DMS 273 (cell line): ENCODE measurements around the gene KRTAP24-1.

Experiments
- DNase-seq: peaks from one replicate; lab custom pipeline; 2025; ENCODE audit not compliant: unreplicated experiment; lab: John Stamatoyannopoulos, UW

Gene KRTAP24-1

DNA sequence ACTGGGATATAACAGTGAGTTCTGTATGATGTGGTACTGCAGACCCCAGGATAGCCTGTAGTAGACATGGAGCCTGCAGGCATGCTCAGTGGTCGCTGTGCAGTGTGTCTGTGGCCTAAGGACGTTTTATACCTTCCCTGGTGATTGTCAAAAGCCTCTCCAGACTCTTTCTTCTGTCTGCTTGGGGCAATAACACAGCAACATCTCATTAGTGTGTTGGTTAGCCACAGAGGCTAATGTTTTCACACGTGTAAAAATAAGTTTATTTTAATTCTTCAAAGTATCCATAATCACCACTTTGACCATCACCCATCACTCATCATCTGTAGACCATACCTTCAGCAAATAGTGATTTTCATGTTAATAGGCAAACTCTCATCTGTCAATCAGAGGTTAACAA lies at the start of gene KRTAP24-1:
Gene KRTAP24-1, minus strand, starts transcription at position 101 of the 400 bp plus-strand sequence. Its CDS starts 18 bp downstream, at position 83.
- DNase-seq, result no peak

- no peak for DNase-seq
Measured at GRCh38 chr21:30329203-30329875, 46.6 kb upstream of the KRTAP24-1 start.

- DNase-seq, result no peak
Measured at GRCh38 chr21:30326390-30326789, 43.6 kb upstream of the KRTAP24-1 start.

GRCh38 chr21:30320215-30320614 lies 37.5 kb upstream of the KRTAP24-1 start, which contains the start of gene KRTAP26-1:
Gene KRTAP26-1, minus strand, starts transcription at chr21:30320315. Its CDS starts 280 bp downstream, at chr21:30320035.
- no peak for DNase-seq

DNA sequence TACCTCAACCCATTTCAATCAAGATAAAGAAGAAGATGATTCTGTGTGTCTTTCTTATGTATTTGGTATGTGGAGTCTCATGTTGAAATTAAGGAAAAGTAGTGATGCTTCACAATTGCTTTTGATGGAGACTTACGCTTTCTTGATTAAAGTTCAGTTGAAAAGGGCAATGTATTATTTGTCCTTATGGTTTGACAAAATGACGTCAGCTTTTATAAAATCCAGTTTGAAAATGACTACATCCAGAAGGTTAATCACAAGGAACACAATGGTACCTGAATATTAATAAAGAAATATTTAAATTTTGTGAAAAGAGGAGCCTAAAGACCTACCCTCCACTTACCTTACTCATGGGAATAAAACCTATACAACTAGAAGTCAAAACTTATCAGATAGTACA lies 33.0 kb upstream of the KRTAP24-1 start:
- no peak for DNase-seq

GRCh38 chr21:30306884-30307283 lies 24.1 kb upstream of the KRTAP24-1 start:
- DNase-seq, result peak; percentile 4

DNA sequence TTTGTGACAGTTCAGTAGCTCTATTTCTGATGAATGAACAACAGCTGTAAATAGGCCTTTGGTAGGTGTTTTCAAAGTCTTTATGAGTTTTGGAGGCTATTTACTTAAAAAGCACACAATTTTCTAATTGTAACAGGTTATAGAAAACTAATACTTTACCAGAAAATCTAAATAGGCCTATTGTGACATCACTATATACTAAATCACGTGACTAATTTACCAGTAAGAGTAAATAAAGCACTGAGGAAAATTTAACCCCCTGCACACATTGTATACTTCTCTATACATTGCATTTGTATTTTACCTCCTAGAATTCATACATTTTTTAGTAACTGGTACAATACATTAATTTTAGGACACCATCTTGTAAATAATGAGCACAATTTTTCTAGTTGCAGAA lies 22.4 kb upstream of the KRTAP24-1 start:
- no peak for DNase-seq

DNA sequence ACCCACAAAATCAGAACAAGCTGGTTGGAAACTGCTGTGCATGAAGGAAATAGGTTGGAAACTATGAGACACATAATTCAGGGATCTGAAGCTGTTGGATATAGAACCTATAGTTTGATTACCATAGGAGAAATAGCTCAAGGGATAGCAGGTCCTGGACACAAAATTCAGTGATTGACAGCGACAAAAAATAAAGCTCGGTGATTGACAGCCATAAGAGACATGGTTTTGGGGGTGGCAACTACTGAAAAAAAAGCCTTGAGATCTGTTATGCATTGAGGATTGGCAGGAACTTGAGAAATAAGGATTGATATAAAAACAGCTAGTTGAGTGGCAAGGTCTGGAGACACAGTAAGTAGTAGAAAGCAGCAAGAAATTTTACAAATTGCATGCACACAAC lies 6.5 kb upstream of the KRTAP24-1 start, which contains the start of gene KRTAP25-1:
Gene KRTAP25-1, minus strand, starts transcription at position 300 of the 400 bp plus-strand sequence. Its CDS starts 24 bp downstream, at position 276.
- no peak for DNase-seq

DNA sequence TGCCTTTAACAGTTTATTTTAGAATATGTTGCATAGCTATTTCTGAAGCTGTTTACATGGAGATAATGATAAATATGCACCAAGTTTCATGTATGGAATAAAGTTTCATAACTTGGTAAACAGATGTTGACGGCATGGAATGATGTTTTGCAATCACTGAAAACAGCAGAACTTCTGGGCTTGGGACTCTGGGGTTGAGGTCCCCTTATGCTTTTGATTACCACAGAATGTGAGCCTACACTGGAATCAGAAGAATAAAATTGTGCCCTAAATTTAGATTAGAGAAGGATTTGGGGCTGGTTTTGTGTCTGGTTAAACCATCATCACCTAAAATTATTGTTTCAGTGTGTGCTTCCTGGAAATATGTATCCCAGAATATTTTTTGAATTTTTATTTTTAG lies 11.1 kb downstream of the KRTAP24-1 start:
- no peak for DNase-seq

GRCh38 chr21:30271156-30271555 lies 11.6 kb downstream of the KRTAP24-1 start:
- no peak for DNase-seq

DNA sequence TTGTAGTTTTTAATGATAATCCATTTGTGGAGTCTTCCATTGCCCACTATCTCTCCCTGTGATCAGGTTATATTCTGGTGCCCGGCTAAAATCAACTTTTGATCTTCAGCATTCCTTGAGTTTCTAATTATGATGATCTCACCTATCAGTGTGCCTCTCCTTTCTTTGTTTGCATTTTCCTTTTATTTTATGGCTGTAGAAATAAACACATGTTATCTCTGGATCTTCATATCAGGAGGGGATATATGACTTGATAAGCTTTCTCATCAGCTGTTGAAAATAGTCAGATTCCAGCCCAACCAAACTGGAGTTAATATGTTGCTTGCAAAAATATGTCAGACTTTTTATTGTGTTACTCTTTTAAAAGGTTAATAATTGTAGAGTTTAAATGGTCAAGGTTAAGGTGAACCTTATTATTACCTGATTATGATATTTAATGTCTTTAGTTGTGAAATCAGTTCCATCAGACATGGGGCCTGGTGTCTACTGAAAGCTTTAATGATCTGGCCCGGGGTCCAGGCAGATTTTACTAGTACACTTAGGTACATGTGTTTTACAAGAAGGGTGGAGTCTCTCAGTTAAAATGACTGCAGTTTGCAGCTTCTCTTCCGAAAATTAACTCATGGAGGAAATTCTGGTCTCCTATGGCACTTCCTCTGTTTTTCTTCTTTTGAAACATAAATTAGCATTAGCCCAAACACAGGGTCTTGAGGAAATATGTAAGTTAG lies 12.8 kb downstream of the KRTAP24-1 start:
- no peak for DNase-seq

DNA sequence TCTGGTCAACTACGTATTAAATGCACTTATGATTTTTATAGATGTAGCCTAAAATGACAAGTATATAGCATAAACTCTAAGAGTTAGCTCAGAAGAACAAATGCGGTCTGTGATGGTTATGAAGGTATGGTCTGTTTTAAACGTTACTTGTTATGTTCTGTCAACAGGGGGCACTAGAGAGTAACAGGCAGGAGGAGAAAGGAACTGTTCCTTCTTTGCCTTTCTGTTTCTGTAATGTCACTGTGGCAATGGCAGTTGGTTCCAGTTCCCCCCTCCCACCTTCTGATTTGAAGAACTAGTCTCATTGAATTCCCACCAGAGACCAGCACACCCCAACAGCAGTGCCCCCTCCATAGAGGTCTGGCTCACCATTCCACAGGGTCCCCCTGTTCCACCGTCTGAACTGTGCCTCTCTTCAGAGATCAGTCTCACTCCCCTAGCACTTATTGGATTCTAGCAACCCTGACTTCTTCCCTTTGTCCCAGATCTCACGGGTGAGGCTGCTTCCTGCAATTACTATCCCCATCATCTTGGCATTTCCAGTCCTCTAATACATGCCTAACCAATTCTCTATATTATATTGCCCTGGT lies 14.0 kb downstream of the KRTAP24-1 start:
- peak; percentile 27 for DNase-seq

GRCh38 chr21:30257773-30258172 lies 25.0 kb downstream of the KRTAP24-1 start:
- DNase-seq, result peak; percentile 36

DNA sequence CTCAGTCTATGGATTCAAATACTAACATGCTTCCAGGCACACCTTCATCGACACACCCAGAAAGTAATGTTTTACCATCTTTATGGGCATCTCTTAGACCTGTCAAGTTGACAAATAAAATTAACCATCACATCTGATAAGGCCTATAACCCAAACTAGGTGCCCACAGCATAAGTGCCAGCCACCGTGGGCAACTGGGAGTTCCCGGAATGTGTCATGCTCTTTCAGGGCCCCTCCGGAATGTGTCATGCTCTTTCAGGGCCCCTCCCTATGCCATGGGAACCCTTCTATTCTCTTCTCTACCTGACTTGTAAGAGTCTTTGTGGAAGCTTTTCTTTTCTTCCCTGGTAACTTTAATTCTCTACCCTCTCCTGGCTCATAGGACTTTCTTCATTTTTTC lies 26.6 kb downstream of the KRTAP24-1 start:
- DNase-seq, result no peak

- no peak for DNase-seq
Measured at GRCh38 chr21:30255679-30256078, 27.1 kb downstream of the KRTAP24-1 start.

GRCh38 chr21:30251781-30252180 lies 31.0 kb downstream of the KRTAP24-1 start:
- DNase-seq, result no peak

DNA sequence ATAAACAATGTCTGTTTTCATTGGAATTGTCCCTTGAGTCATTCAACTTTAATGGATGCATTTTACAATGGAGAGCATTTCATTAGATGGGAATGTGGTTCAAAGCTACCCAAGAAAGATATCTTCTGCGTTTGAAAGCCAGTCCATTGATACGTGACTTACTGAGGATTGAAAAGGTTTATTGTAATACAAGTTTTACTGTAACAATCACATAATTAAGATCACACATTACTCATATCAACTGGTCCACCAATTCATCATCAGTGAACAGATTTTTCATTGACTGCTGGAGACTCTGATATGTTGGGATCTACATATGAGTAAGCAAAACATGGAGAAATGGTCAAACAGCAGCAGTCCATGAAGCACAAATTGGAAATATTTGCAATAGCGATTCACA lies 32.8 kb downstream of the KRTAP24-1 start:
- DNase-seq, result no peak

- no peak for DNase-seq
Measured at GRCh38 chr21:30248844-30249243, 33.9 kb downstream of the KRTAP24-1 start.

DNA sequence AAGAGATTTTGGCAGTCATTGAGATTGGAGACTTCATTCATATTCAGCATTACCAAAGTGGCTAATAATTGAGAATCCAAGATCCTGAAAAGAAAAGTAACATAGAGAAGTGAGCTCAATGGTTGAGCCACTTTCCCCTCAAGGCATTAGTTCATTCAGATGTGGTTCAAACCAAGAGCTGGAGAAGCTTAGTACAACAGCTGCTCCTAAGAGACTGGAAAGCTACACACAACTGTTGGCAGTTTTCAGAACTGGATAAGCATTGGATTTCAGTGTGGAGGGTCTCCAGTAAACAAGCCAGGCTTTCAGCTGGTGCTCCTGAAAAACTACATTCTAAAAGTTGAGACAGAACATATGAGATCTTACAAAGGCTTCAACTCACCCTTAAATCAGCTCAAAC lies 37.7 kb downstream of the KRTAP24-1 start:
- DNase-seq, result no peak

- no peak for DNase-seq
Measured at GRCh38 chr21:30243691-30244090, 39.1 kb downstream of the KRTAP24-1 start.

GRCh38 chr21:30240661-30241060 lies 42.1 kb downstream of the KRTAP24-1 start:
- no peak for DNase-seq

DNA sequence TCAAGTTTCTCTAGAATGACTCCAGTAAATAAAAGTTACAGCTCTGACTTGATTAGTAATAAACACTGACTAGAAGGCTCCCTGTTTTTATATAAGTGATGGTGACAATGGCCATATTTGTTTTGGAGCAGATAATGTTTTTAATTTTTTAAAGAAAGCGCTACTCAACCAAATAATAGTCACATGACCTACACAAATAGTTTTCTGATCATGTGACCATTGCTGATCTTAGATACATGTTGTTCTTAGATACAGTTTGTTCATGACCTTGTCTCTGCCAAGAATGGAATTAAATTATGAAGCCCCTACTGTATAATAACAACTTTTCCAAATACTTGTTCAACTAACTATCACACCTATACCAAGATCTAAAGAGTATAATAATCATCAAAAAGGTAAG lies 44.6 kb downstream of the KRTAP24-1 start:
- DNase-seq, result no peak
